GM12872 (cell line): ENCODE results near the gene SMIM23.

Source experiments
- TF ChIP-seq, protein P1 (sequence below): IDR thresholded peaks from 3 replicates; pipeline ENCODE4 v1.5.1; 2011; ENCODE audit warnings: low read depth, mild to moderate bottlenecking, low read length, moderate library complexity; ENCODE audit not compliant: insufficient read depth

SMIM23 gene

DNA sequence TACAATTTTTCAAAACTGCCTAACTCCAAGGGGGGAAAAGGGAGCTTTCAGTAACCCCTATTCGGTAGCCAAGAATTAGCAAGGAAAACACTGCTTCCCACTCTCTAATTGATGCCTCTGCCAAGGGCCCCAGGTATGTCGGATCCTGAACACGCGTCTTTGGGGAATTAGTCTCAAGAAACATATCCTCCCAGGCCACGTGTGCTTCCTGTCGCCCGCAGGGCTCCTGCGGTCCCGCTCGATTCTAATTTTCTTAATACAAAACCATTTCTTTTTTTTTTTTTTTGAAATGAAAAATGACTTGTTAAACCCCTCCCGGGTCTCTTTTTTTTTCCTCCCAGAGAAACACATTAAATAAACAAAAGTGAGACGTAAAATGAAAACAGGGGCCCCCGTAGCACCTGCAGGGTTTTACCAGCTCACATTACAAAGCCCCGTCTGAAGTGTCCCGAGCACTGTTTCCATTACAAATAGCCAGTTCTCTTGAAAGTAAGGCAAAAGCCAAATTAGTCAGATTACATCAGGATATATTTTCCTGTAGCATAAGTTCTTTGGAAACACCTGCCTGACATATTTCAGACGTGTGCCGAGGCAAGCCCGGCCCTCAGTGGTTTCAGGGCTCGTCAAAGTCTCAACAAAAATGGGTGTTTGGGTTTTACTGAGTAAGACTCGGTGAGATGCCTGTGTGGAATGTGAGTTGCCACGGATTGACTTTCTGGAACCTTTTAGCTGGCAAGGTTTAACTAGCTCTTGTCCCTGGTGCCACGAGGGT lies 21.5 kb downstream of the SMIM23 start:
- TF ChIP-seq, protein P1, sequence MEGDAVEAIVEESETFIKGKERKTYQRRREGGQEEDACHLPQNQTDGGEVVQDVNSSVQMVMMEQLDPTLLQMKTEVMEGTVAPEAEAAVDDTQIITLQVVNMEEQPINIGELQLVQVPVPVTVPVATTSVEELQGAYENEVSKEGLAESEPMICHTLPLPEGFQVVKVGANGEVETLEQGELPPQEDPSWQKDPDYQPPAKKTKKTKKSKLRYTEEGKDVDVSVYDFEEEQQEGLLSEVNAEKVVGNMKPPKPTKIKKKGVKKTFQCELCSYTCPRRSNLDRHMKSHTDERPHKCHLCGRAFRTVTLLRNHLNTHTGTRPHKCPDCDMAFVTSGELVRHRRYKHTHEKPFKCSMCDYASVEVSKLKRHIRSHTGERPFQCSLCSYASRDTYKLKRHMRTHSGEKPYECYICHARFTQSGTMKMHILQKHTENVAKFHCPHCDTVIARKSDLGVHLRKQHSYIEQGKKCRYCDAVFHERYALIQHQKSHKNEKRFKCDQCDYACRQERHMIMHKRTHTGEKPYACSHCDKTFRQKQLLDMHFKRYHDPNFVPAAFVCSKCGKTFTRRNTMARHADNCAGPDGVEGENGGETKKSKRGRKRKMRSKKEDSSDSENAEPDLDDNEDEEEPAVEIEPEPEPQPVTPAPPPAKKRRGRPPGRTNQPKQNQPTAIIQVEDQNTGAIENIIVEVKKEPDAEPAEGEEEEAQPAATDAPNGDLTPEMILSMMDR = no peak

DNA sequence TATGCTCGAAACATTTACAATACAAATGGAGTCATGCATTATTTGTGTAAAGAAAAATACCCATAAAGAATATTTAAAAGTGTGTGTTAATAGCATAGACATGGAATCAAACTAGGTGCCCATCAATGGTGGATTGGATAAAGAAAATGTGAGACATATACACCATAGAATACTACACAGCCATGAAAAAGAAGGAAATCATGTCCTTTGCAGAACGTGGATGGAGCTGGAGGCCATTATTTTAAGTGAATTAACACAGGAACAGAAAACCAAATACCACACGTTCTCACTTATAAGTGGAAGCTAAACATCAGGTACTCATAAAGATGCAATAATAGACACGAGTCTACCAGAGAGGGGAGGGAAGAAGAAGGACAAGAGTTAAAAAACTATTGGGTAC lies 22.8 kb downstream of the SMIM23 start:
- TF ChIP-seq, protein P1 = no peak

DNA sequence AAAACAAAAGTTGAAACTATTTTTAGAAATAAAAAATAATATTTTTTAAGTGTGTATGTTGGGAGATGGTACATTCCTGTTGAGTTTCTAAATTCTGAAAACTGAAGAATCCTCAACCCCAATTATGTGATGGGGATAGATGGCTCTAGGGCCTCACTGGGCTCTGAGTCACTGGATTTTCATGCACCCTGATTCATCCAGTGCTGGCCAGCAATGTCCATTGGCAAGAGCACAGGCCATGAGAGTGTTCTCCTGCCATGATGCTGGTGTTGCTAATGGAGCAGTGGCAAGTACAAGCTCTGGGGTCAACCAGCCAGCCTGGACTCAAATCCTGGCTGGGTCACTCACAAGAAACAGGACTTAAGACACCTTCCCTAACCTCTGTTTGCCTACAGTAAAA lies 23.3 kb downstream of the SMIM23 start:
- TF ChIP-seq, protein P1 = no peak

DNA sequence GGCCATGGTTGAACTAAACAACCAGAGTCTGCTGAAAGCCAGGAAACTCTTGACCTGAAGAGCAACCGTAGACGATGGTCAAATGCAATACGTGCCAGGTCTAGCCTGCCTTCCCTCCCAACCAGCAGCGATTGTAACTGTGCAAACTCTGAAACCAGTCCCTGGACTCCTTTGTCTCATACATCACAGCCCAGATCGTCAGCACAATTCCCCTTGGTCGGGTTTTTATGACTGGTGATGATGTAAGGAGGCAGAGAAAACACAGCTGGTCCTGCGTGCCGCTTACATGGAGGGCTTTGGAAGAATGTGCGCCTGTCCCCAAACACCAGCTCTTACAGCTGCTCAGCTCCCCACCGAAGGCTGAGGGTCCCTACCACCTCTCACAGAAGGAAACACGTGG lies 24.6 kb downstream of the SMIM23 start:
- TF ChIP-seq, protein P1 = no peak

DNA sequence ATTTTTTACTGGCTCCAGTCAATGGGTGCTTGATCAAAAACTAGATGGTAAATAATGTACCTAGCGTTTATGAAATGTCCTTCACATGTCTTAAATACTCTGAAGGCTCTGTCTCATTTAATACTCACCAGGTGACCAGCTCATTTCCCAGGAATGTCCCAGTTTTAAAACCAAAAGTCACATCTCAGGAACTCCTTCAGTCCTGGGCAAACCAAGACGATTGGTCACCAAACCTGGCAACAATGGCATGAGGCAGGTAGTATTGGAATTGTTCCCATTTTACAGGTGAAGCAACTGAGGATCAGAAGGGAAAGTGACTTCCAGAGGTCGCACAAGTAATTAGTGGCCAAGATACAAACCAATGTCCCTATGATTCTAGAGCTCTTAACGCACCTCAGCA lies 27.7 kb downstream of the SMIM23 start:
- TF ChIP-seq, protein P1 = no peak

DNA sequence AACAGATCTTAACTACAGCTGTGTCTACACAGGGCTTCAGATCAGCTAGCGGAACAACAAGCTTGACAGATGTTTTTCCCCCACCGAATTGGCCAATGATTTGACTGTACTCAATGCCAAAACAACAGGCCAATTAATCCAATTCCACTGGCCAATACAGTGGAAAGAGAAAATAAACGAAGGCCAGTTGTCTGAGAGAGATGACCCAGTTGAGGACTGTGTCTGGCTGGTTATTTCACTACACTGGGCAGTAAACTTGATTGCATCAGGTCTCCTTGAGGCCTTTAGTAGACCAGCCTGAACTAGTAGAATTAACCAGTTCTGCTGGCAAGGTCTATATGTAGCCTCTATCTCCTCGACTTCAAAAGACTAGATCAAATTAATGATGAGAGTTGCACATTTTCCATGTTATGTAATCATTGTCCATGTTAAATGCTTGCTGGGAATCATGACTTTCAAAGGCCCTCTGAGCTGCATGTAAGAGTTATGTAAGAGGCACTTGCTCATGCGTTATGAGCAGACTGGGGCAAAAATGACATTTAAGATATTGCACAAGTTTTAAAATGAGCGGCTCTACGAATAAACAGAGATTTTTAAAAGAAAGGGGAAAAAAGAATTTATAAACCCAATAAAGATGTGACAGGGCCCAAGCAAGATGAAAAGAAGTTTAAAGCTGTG lies 28.3 kb downstream of the SMIM23 start:
- TF ChIP-seq, protein P1 = no peak

DNA sequence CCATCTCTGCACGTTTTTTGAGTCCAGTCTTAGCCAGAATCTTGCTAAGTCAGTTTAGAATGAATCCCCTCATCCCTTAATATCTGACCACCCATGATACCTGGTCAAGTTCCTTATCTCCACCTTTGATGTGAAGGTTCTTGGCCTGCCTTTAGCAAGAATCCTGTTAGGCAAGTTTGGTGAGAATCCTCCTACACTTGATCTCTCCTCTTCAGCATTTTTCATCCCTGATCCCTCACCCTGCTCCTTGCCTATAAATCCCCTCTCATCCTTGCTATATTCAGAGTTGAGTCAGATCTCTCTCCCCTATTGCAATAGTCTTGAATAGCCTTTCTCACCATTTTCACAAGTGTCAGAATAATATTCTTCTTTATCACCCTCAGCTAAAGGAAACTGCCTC lies 31.0 kb downstream of the SMIM23 start:
- TF ChIP-seq, protein P1 = no peak
